Measurements from ENCODE around the gene CNFN. TPM values are rescaled to one million over a fixed set of nuclear protein-coding genes. Genes with fewer than 3 reads are reported as not detected.

Gene CNFN, protein sequence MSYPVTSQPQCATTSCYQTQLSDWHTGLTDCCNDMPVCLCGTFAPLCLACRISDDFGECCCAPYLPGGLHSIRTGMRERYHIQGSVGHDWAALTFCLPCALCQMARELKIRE
- 7.4 TPM for polyA plus RNA-seq (2013, experiment 1 of 2)
- polyA plus RNA-seq (2013, experiment 2 of 2): 7.9 TPM

DNA sequence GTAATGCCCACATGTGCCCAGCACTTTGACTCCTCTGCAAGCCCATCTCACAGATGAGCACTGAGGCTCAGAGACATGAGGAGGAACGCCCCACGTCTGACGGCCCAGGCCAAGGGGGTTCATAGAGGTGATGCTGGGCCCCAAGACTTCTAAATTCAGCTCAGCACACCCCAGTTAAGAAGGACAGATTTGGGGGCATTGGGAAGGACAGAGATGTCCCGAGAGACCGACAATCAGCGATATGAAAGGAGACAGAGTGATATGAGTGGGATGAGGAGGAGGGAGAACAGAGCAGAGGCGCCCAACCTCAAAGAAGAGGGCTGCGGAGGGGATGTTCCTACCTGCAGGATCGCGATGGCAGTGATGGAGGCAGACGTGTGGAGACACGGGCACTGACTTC lies at the start of gene CNFN:
TSS of gene CNFN (minus strand) at position 399 of the 400 bp plus-strand sequence. CDS start 1,260 bp downstream, outside the sequence.
- Histone ChIP-seq H3K9me3 (ENCODE audit: control insufficient read depth, low read length) (no peaks in the 10 kb centered on the region), H3K36me3 (ENCODE audit: control insufficient read depth, insufficient read depth, low read length) (no peaks in the 10 kb centered on the region), H3K27ac (ENCODE audit: low read depth, low read length, severe bottlenecking) (no peak within 1 kb of the TSS), H3K4me1 (ENCODE audit: control insufficient read depth, insufficient read depth, low read length, poor library complexity, severe bottlenecking) (no peaks in the 10 kb centered on the region), H3K4me3 (ENCODE audit: extremely low read depth, insufficient read depth, low read length, poor library complexity, severe bottlenecking) (no peak within 1 kb of the TSS)
- 63 to 75% methylated on average over 9 to 12 of the region's 12 CpGs for WGBS, 2 experiments (ENCODE audit: insufficient coverage in 2 of 2)

DNA sequence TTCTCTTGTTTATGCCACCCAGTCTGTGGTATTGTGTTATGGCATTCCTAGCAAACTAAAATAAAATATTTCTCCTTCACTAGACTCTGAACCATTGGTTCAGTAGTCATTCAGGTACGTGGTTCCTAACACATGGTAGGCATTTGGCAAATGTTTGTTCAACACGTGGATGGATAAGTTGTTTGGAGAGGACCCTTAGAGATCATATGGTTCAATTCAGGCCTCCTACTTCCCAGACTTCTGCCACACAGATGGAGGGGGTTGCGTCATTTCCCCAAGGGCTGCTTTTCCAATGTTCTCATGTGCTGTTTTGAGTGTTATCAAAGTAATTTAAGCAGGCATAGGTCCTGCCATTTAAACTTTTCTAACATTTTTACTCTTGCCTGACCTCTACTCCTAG lies 45.9 kb upstream of the CNFN start:
- no peaks in the 10 kb centered on the region for H3K4me1 ChIP-seq (ENCODE audit: control insufficient read depth, insufficient read depth, low read length, poor library complexity, severe bottlenecking)

DNA sequence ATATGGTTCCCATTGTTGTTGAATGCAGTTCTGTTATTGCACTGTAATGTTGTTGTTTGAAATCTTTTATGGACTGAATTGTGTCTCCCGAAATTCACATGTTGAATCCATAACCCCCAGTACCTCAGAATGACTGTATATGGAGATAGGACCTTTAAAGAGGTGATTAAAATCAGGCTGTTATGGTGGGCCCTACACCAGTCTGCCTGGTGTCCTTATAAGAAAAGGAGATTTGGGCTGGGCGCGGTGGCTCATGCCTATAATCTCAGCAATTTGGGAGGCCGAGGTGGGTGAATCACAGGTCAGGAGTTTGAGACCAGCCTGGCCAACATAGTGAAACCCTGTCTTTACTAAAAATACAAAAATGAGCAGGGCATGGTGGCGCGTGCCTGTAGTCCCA lies 45.2 kb upstream of the CNFN start:
- H3K4me3 ChIP-seq (ENCODE audit: extremely low read depth, insufficient read depth, low read length, poor library complexity, severe bottlenecking): no peak overlapping the region
- WGBS, 2 experiments (ENCODE audit: insufficient coverage in 2 of 2): 96 to 98% methylated on average over 5 of the region's 6 CpGs
- no peaks in the 10 kb centered on the region for H3K9me3 ChIP-seq (ENCODE audit: control insufficient read depth, low read length)
- H3K27ac ChIP-seq (ENCODE audit: low read depth, low read length, severe bottlenecking): no peak overlapping the region
- H3K4me1 ChIP-seq (ENCODE audit: control insufficient read depth, insufficient read depth, low read length, poor library complexity, severe bottlenecking): no peaks in the 10 kb centered on the region
- H3K36me3 ChIP-seq (ENCODE audit: control insufficient read depth, insufficient read depth, low read length): no peaks in the 10 kb centered on the region

More for the DNA sequence above, 45.9 kb upstream of the CNFN start:
- H3K9me3 ChIP-seq (ENCODE audit: control insufficient read depth, low read length): no peaks in the 10 kb centered on the region
- H3K27ac ChIP-seq (ENCODE audit: low read depth, low read length, severe bottlenecking): no peak overlapping the region
- no peak overlapping the region for H3K4me3 ChIP-seq (ENCODE audit: extremely low read depth, insufficient read depth, low read length, poor library complexity, severe bottlenecking)
- 80% methylated on average over 2 of the region's 3 CpGs; no CpG with 5 or more reads in 1 of the 2 experiments for whole genome bisulfite sequencing, 2 experiments (ENCODE audit: insufficient coverage in 2 of 2)
- no peaks in the 10 kb centered on the region for H3K36me3 ChIP-seq (ENCODE audit: control insufficient read depth, insufficient read depth, low read length)

DNA sequence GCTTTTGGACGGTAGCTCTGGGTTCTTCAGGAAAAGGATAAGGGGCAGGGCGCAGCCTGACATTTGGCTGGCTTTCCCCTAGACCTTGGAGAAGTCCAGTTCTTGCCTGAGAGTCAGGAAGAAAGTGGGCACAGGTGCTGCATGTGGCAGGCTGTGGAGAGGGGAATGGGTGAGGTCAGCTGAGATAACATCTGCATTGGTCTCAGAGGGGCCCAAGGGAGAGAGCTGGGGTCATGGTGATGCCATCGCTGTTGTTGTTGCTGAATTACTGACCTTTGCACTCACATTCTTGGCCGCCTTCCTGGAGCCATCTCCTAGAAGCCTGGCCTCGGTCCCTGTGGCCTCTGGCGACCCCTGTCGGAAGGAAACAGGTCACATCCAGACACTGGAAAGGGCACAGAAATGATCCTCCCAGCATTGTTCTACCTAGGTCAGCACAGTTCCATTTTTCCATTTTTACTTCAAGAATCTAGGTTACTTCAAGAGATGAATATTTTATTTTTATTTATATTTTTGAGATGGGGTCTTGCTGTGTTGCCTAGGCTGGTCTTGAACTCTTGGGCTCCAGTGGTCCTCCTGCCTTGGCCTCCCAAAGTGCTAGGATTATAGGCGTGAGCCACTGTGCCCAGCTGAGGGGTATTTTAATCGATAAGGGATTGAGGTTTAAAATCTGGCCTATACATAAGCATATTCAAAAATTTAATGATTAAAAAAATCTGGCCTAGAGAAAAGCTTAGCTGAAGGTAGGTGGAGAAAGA lies 43.6 kb upstream of the CNFN start:
- H3K4me1 ChIP-seq (ENCODE audit: control insufficient read depth, insufficient read depth, low read length, poor library complexity, severe bottlenecking): no peaks in the 10 kb centered on the region
- no peaks in the 10 kb centered on the region for H3K9me3 ChIP-seq (ENCODE audit: control insufficient read depth, low read length)
- 21 to 30% methylated on average over 7 to 8 of the region's 9 CpGs for WGBS, 2 experiments (ENCODE audit: insufficient coverage in 2 of 2)
- H3K4me3 ChIP-seq (ENCODE audit: extremely low read depth, insufficient read depth, low read length, poor library complexity, severe bottlenecking): no peak overlapping the region
- no peaks in the 10 kb centered on the region for H3K36me3 ChIP-seq (ENCODE audit: control insufficient read depth, insufficient read depth, low read length)
- H3K27ac ChIP-seq (ENCODE audit: low read depth, low read length, severe bottlenecking): peak overlapping the region; percentile 54

DNA sequence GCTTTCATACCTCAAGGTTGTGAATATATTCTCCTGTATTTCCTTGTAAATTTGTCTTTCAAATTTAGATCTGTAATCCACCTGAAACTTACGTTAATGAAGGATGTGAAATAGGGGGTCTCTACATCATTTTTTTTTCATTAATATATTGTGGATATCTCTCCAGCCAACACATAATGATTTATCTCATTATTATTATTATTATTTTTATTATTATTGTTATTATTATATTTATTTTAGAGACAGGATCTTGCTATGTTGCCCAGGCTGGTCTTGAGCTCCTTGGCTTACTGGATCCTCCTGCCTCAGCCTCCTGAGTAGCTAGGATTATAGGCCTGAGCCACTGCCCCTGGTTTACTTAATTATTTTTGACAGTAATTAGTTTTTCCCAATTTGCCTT lies 41.4 kb upstream of the CNFN start:
- Histone ChIP-seq H3K4me1 (ENCODE audit: control insufficient read depth, insufficient read depth, low read length, poor library complexity, severe bottlenecking) (no peaks in the 10 kb centered on the region), H3K9me3 (ENCODE audit: control insufficient read depth, low read length) (no peaks in the 10 kb centered on the region), H3K27ac (ENCODE audit: low read depth, low read length, severe bottlenecking) (no peak overlapping the region), H3K36me3 (ENCODE audit: control insufficient read depth, insufficient read depth, low read length) (no peaks in the 10 kb centered on the region), H3K4me3 (ENCODE audit: extremely low read depth, insufficient read depth, low read length, poor library complexity, severe bottlenecking) (no peak overlapping the region)
- no CpG with 5 or more reads among the region's 1 CpG for WGBS, 2 experiments (ENCODE audit: insufficient coverage in 2 of 2)

DNA sequence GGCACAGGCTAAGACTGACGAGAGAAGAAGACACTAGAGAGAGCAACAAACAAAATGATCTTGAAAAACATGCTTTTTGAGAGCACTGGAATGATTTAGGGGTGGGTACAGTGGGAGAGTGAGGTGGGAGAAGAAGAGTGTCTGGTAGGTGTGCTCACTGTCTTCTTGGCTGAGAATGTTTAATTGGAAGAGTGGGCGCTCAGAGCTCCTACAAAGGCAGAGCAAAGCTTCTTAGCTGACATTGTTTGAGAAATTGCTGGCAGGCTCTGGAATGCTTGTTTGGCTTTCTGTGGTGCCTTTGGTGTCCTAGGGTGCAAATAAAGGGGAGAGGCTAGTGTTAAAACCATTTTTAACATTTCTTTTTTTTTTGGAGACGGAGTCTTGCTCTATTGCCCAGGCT lies 38.6 kb upstream of the CNFN start:
- H3K9me3 ChIP-seq (ENCODE audit: control insufficient read depth, low read length): no peaks in the 10 kb centered on the region
- WGBS, 2 experiments (ENCODE audit: insufficient coverage in 2 of 2): 100% methylated on average over 2 of the region's 3 CpGs
- no peak overlapping the region for H3K27ac ChIP-seq (ENCODE audit: low read depth, low read length, severe bottlenecking)

DNA sequence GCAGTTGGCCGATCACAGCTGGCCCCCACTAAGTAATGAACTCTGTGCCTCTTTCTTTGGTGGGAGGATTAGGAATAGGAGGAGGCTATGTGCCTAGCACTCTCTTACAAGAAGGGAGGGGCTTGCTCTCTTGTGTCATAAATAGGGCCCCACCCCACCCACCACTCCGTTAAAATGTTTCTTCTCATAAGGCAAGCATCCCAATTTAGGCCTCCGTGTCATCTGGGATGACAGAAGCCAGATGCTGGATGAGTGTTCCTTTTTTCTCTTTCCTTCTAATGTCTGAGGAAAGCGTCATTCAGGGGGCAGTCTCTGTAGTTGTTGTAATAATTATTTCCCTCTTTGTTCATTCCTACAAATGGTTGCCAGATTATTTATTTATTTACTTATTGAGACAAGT lies 37.2 kb upstream of the CNFN start, which contains the start of gene LIPE:
TSS of gene LIPE (minus strand) at position 76 of the 400 bp plus-strand sequence. CDS start 239 bp downstream, outside the sequence.
- Histone ChIP-seq H3K4me1 (ENCODE audit: control insufficient read depth, insufficient read depth, low read length, poor library complexity, severe bottlenecking) (peaks cover 2% of the 10 kb centered on the region), H3K27ac (ENCODE audit: low read depth, low read length, severe bottlenecking) (no peak within 1 kb of the TSS), H3K36me3 (ENCODE audit: control insufficient read depth, insufficient read depth, low read length) (no peaks in the 10 kb centered on the region), H3K4me3 (ENCODE audit: extremely low read depth, insufficient read depth, low read length, poor library complexity, severe bottlenecking) (no peak within 1 kb of the TSS), H3K9me3 (ENCODE audit: control insufficient read depth, low read length) (no peaks in the 10 kb centered on the region)
- WGBS, 2 experiments (ENCODE audit: insufficient coverage in 2 of 2): 80% methylated on average over 1 of the region's 4 CpGs; no CpG with 5 or more reads in 1 of the 2 experiments

More for the DNA sequence above, 38.6 kb upstream of the CNFN start:
- Histone ChIP-seq H3K36me3 (ENCODE audit: control insufficient read depth, insufficient read depth, low read length) (no peaks in the 10 kb centered on the region), H3K4me3 (ENCODE audit: extremely low read depth, insufficient read depth, low read length, poor library complexity, severe bottlenecking) (no peak overlapping the region), H3K4me1 (ENCODE audit: control insufficient read depth, insufficient read depth, low read length, poor library complexity, severe bottlenecking) (no peaks in the 10 kb centered on the region)

DNA sequence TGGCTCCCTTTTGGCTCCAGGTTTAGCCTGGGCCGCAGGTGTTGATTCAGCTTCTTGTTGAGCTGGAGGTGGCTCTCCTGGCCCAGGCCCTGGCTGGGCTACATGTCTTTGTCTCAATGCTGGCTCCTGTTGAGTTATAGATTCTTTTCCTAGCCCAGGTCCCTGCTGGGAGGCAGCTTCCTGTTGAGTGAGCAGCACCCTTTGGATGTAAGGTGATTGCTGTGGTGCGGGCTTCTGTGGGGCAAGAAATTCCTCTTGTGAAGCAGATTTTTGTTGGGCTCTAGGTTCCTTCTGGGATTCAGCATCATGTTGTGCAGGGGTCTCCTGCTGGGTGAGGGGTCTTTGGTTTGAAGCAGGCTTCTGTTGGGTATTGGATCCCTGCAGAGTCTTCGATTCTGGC lies 36.5 kb upstream of the CNFN start:
- WGBS, 2 experiments (ENCODE audit: insufficient coverage in 2 of 2): 88 to 97% methylated on average over 3 of the region's 3 CpGs
- Histone ChIP-seq H3K4me1 (ENCODE audit: control insufficient read depth, insufficient read depth, low read length, poor library complexity, severe bottlenecking) (peaks cover 2% of the 10 kb centered on the region), H3K27ac (ENCODE audit: low read depth, low read length, severe bottlenecking) (no peak overlapping the region), H3K36me3 (ENCODE audit: control insufficient read depth, insufficient read depth, low read length) (no peaks in the 10 kb centered on the region), H3K9me3 (ENCODE audit: control insufficient read depth, low read length) (no peaks in the 10 kb centered on the region), H3K4me3 (ENCODE audit: extremely low read depth, insufficient read depth, low read length, poor library complexity, severe bottlenecking) (no peak overlapping the region)

DNA sequence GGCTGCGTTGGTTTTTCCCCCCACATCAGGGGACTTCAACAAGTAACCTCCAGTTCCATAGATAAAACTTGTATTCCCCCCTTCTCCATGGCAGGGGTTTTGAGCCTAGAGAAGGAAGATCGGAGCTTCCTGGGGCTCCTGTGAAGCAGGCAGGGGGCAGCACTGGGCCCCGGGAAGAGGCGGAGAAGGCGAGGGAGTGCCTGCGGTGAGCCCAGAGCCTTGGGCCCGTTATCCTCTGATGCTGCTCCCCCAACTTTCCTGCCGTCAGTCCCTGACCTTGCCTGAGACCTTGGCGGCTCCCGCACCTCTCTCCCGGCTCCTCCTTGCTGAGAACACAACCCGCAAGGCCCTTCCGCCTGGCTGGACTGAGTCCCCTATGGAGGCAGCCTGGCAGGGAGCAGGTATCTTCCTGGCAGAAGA lies 34.6 kb upstream of the CNFN start:
- 47 to 51% methylated on average over 12 of the region's 13 CpGs for WGBS, 2 experiments (ENCODE audit: insufficient coverage in 2 of 2)
- Histone ChIP-seq H3K36me3 (ENCODE audit: control insufficient read depth, insufficient read depth, low read length) (no peaks in the 10 kb centered on the region), H3K9me3 (ENCODE audit: control insufficient read depth, low read length) (no peaks in the 10 kb centered on the region), H3K27ac (ENCODE audit: low read depth, low read length, severe bottlenecking) (no peak overlapping the region), H3K4me1 (ENCODE audit: control insufficient read depth, insufficient read depth, low read length, poor library complexity, severe bottlenecking) (peaks cover 2% of the 10 kb centered on the region), H3K4me3 (ENCODE audit: extremely low read depth, insufficient read depth, low read length, poor library complexity, severe bottlenecking) (no peak overlapping the region)

DNA sequence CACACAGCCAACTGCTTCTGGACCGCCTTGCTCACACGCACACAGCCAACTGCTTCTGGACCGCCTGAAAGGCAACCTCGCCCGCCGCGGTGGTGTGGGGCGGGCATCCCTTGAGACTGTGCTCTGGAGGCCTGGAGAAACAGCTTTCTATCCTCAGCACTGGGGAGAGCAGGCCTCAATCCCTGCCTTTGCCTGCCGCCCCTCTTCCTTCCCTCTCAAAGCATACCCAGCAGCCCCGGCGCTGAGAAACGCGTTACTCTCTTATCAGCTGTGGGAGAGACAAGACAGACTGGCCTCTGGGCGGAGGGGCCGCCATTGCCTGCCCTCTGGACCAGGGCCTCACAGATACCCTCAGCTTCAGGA lies 34.2 kb upstream of the CNFN start:
- Histone ChIP-seq H3K27ac (ENCODE audit: low read depth, low read length, severe bottlenecking) (no peak overlapping the region), H3K4me1 (ENCODE audit: control insufficient read depth, insufficient read depth, low read length, poor library complexity, severe bottlenecking) (peaks cover 2% of the 10 kb centered on the region), H3K4me3 (ENCODE audit: extremely low read depth, insufficient read depth, low read length, poor library complexity, severe bottlenecking) (no peak overlapping the region), H3K9me3 (ENCODE audit: control insufficient read depth, low read length) (no peaks in the 10 kb centered on the region), H3K36me3 (ENCODE audit: control insufficient read depth, insufficient read depth, low read length) (no peaks in the 10 kb centered on the region)
- WGBS, 2 experiments (ENCODE audit: insufficient coverage in 2 of 2): 93% methylated on average over 14 to 15 of the region's 15 CpGs
